Occipital lobe (tissue), 2 donors: ENCODE results near the gene ATP2B2. TPM values are rescaled to one million over a fixed set of nuclear protein-coding genes. Genes with fewer than 3 reads are reported as not detected.

Experiments
- DNase-seq: peaks from one replicate; lab custom pipeline; 2025; lab: John Stamatoyannopoulos, UW
- total RNA-seq: library from RNA; depleted of rRNA; stranded (reverse); fragments of >200 nt; gene quantifications from one replicate; pipeline ENCODE4 v1.2.3, GENCODE V29; 2014

ATP2B2 gene
- total RNA-seq, 1 donor from 2014 or later = 79.5 TPM

DNA sequence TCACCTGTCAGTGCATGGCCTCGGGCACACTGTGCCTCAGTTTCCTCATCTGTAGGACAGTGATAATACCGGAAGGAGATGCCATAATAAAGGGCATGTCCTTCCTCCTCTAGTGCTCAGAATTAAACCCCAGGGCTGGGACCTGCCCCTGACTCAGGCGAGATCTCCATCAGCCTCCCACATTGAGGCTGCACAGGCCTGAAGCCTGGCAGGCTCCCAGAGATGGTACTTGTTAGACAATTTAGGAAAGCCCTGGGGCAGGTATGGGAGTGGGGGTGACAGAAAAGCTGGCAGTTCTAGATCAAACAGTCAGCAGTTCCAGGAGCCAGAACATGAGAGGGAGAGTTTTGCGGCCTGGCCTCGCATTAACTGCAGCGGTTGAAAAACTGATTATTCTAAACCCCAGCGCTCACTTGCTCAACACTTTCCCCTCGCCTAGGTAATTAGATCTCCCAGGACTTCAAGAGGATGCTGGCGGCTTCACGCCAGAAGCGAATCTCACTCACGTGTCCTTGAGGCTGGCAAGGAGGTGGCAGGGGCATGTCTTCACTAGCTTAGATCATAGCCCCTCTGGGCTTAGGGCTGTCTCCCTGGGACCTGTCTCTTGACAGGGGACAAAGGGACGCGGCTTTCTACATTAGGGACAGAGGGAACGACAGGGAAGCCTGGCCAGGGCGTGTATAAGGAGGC lies 73.1 kb downstream of the ATP2B2 start:
- no peak for DNase-seq

DNA sequence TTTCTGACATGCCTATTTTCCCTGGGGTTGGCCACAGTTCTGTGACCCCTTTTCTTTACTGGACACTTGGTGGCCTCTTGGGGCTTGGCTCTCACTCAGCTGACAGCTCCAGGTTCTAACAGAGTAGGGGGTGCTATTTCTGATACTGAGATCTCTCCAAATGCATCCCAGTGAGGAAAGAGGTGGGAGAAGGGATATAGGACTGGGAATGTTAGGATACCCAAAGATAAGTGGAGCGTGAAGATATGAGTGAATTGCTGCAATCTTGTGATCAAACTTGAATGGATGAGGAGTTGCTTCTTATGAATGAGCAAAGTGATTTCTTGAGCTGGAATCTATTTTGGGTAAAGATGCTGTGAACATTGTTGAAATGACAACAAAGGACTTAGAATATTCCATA lies 74.6 kb downstream of the ATP2B2 start:
- no peak for DNase-seq

DNA sequence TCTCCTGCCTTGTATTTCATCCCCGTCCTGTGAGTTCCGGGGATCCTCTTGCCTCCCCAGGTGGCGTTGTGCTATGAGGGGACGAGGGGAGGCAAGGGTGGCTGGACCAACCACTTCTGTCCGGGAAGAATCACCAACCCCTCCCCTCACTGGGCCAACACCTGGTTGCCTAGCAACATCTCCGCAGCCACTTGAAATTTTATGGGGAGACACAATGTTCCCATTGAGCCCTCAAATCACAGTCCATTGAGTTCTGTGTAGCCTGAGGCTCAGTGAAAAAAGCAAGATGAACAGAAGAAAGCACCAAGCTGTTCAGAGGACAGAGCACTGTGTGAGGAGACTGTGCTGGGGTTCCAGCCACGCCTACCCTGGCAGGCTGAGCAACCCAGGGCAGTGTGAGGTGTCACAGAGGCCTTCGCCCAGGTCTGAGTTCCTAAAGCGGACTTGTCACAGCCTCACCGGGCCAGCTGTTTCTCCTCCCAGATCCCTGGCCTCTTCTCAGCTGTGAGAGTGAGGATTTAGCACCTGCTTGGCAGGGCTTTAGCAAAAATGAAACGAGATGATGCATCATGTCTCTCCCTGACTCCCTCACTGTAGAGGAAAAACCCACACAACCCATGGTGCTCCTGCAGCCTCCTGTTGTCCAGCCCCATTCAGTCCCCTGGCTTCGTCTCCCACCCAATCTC lies 76.8 kb downstream of the ATP2B2 start:
- DNase-seq = no peak

DNA sequence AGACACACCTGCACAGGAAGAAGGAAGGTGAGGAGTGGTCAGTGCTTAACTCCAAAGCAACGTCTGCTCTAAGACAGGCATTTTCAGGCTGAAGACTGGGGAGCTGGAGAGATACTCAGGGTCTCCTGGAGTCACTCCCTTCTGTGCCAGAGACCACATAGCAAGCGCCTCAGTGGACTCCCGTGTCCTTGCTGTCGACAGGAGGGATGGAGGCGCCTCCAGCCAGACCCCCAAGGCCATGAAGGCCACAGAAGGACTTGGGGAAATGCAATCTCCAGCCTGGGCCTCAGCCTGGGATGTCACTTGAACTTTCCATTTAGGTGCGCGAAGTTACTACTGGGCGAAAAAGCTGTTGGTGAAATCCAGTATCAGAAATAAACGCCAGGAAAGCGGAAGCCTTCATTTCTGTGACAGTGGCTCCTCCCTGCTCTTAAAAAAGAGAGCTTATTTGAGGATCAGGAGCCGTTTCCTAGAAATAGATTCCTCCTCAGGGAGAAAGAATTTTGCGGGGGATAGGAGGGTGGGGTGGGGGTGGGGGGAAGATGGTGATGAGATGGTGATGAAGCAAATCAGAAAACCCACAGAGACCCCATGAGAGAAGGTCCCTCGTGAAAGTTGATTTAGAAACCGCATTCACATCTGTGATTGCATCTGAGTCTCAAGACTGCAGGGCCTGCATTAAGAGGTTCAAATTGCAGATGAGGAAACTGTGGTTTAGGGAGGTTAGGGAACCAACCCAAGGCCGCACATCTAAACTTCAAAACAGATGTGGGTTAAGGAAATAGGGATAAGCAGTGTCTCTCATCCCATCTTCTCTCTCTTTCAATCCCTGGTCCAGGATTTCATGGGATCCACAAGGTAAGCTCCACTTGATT lies 78.8 kb downstream of the ATP2B2 start:
- DNase-seq = no peak

DNA sequence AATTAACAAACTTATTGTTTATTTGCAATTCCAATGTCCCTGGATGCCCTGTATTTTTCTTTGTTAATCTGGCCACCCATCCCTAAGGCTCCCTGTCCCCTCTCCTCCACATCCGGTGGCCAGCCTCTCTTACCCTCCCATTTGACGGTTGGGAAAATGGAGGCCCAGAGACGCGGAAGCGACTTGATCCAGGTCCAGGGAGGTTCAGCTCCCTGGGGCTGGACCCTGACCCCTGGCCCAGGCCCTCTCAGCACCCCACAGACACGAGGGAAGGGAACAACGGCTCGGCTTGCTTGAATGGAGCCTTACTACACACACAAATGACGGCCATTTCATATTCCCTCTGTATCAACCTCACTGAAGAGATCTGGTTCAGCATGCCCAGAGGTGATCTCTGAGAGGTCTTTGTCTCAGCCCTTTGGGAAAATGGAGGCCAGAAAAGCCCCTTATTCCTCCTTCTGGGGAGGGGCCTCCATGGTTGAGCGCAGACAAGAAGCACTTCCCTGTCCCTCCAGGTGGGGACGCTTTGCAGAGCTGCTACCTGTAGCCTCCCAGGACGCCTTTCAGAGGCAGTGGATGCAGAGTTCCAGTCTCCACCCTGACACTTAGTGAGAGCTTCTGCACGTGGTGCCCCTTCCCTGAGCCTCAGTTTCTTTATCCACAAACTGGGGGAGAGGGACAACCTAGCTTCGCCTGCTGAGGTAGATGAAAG lies 82.1 kb downstream of the ATP2B2 start:
- no peak for DNase-seq

DNA sequence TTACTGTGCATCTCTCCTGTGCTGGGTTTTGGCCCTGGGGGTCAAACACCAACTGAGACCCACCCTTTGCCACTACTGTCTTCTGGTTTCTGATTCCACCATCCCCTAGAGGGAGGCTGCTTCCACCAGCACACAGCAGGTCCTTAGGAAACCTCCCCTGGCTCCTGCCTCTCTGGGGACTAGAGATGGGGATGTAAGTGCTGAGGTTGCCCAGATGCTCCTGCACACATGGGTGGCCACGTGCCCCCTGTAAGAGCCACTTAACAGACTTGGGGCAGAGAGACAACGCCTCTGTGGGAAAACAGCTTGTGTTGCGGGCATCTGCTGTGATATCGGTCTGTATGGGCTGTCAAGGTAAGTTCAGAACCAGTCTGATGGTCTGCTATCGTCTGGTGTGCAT lies 83.4 kb downstream of the ATP2B2 start:
- no peak for DNase-seq

DNA sequence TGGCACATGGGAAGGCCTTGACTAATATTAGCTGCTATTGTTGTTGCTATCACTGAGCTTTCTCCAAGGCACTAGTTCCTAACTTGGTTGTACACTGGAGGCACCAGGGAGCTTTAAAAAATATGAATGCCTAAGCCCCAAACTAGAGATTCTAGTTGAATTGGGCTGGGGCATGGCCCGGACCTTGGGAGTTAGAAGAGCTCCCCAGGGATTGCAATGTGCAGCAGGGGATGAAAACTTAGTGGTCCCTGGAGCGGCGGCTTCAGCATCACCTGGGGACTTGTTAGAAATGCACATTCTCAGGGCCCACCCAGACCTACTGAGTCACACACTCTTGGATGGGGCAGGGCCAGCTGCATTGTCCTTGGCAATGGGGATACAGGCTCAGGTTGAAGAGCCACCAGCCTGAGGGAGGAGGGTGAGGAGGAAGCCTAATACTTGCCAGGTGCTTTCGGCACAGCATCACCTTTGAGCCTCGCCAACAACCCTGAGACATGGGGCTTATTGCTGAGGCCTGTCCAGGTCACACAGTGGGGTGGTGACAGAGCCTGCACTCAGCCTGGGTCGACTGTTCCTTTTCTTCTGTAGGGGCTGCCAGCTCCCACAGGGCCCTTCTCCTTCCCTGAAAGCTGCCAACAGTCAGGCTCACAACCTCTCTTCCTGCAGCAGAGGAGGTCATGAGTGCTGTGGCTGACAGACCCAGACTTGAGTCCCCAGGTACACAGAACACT lies 84.5 kb downstream of the ATP2B2 start:
- DNase-seq = no peak

DNA sequence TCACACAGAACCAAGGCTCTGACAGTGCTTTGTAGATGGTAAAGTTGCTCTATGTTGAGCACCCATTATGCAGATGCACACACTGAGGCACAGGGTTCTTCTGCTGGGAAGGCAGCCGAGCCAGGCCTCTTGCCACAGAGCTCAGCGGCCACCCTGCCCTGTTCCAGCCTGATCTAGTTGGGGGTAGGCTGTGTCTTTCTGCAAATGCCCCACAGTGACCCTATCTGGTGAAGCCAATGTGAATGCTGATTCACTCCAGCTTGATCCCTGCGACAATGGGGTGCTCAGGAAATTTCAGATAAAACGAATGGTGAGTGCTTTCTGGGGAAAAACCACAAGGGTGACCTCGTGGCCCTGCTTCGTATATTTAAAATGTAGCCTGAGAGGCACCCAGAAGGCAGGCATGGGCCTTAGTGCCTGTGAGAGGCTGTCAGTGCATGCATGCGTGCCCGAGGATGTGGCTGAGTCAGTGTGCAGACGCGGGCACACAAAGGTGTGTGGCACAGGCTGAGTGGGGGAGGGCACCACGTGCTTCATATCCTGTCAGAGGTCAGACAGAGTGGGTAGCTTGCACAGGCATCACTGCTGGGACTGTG lies 85.7 kb downstream of the ATP2B2 start:
- no peak for DNase-seq

DNA sequence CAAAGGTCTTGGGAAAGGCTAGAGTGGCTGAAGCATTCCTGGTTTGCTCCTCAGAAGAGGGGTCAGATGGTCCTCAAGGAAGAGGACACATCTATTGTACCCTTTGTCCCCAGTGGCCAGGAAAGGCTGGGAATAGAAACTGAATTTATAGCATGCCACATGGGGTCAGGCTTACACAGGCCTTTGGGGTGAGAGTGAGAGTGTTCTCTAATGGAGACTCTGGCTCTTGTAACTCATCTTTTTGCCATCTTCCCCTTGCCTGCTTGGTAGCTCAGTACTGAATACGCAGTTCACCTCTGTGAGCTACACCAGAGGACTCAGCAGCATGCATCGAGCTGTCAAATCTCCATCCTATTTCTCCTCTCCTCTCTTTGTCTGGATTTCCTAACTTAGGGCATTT lies 87.5 kb downstream of the ATP2B2 start:
- DNase-seq = no peak

DNA sequence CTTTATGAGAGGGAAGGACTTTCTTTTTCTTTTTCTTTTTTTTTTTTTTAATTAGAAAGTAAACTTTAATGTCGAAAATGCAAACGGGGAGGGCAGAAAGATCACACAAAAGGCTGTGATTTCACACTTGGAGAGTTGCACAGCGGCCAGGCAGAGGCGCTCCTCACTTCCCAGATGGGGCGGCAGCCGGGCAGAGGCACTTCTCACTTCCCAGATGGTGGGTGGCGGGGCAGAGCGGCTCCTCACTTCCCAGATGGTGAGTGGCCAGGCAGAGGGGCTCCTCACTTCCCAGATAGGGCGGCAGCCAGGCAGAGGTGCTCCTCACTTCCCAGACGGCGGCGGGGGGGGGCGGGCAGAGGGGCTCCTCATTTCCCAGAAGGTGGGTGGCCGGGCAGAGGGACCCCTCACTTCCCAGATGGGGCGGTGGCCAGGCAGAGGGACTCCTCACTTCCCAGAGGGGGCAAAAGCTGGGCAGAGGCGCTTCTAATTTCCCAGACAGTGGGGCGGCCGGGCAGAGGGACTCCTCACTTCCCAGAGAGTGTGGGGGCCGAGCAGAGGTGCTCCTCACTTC lies 88.6 kb downstream of the ATP2B2 start:
- no peak for DNase-seq

DNA sequence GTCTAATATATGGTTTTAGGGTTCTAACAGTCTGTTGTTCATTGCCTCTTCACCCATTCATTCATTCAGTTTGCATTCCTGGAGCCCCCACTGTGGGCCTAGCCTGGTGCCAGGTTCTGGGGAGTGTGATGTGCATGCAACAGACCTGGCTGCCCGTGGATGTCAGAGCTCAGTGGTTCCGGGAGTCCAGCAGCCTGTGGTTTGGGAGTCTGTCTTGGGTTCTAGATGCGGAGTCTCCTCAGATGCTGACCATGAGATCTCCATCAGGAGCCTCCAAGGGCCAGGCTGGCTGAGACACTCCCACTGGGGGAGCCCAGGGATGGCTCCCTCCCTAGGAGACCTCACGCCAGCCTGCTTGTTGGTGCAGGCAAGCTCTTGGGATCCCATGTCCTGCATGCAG lies 92.3 kb downstream of the ATP2B2 start:
- no peak for DNase-seq

DNA sequence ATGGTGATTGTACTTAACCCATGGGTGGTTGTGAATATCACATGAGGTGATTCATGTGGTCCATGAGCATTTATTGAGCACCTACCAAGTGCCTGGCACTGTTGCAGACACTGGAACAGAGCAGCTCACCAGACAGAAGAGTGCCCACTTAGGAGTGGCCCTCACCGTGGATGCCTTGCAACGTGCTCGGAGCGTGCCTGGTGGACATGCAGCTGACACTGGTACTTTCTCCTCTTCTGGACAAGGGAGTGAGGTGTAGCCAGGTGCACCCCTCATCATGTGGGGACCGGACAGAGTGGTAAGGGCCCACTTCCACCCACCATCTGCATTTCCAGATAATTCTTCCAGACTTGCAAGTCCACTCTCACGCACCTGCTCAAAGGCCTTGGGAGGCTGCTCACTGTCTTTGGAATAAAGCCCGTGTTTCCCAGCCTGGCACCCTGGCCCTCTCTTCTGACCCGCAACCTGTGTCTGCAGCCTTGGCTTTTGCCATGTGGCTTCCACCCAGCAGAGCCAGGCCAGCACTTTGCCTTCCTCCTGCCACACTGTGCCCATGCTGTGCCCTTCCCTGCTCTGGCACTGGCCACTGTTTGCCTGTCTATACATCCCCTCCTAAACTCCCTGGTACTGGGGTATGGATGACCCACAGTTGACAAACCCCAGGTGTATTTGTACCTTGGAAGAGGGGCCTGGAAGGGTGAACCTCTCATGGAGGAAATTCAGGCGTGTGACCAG lies 93.6 kb downstream of the ATP2B2 start:
- no peak for DNase-seq

DNA sequence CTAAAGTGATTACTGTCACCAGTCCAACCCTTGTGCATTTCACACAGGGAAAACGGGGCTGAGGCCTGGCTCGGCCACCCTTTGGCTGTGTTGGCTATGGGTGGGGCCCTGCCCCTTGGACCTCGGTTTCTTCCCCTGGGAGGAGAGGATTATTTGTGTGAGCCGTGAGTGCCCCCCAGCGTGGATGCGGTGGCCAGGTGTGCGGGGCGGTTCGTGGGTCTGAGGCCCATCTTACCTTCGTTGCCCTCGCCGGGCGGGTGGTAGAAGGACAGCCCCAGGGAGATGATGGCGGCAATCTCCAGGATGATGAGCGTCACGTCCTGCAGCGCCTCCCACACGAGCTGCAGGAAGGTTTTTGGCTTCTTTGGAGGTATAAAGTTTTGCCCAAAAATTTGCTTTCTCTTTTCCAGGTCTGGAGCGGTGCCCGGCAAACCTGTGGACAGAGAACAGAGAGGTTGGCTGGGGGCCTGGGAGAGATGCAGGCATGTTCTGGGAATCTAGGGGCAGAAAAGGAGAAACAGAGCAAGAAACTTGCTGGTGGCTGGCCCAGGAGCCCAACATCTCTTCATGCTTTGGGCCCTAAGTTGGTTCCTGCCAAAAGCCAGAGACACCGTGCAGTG lies 94.9 kb downstream of the ATP2B2 start:
- DNase-seq = no peak

DNA sequence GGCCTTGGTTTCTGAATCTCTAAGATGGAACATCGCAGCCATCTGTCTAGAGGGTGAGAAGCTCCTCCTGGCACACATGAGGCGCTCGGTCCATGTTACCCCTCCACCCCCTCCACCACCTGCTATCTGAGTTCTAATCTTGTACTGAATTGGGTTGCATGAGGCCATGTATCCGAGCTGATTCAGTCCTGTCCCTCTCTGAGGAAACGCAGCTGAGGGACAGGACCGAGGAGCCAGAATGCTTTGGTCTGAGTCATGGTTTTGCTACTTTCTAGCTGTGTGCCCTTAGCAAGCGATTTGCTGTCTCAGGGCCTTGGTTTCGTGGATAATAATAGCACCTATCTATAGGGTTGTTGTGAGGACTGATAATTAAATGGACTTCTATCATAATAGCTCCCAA lies 96.7 kb downstream of the ATP2B2 start:
- DNase-seq = peak; percentile 50

DNA sequence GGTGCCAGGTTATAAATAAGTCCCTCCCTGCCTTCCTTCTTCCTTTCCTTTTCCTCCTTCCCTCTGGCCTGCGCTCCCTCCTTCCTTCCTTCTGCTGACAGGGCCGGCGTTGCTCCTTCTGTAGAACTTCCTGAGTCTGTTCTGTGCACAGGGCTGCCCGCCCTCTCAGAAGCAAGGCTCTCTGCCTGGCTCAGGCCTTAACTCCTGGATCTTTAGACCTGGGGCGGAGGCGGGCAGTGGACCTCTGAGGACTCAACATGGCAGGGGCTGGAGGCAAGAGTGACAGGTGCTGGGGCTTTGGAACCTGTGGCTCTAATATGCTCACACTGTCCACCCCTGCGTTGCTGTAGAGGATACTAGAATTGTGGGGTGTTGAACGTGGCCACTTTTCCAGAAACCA lies 98.0 kb downstream of the ATP2B2 start:
- DNase-seq = no peak

DNA sequence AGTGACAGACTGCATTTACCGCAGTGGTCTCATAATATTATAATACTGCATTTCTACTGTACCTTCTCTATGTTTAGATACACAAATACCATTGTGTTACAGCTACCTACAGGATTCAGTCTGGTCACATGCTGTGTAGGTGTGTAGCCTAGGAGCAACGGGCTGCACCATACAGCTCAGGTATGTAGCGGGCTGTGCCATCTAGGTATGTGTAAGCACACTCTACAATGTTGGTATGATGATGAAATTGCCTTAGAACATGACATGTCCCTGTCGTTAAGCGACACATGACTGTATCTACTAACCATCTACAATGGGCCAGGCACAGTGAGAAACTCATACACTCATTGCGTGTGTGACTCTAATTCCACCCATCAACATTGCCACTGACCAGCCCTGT lies 99.0 kb downstream of the ATP2B2 start:
- no peak for DNase-seq

DNA sequence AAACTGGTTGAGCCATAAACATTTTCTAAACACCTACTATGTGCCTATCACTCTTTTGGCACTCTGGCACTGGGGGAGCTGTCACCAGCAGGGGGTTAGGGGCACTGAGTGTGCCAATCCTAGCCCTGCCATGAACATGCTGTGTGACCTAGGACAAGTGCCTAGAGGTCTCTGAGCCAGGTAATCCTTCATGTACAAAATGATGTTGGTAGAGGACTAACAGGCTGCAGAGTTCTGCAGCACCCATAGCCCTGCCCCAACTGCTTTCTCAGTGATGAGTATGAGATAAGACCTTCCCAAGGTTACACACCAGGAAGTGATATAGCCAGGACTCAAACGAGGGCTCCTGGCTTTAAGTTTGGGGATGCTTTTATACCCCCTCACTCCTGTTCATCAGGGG lies 99.6 kb downstream of the ATP2B2 start:
- no peak for DNase-seq

DNA sequence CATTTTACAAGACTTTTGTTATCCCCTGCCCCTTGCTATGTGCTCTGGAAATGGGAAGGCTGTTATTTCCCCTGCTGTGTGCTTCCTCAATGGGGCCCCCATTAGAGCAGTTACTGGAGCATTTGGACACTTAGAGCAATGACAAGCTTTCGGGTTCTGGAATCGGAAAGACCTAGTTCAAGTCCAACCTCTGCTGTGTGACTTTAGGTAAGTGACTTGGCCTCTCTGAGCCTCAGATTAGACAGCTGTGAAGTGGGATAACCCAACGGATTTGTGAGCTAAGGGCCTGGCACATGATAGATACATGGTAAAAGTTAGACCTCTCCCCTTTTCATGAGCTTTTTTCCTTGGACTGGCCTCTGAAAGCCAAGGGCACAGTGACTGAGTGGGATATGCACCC lies 100.5 kb downstream of the ATP2B2 start:
- DNase-seq = no peak

DNA sequence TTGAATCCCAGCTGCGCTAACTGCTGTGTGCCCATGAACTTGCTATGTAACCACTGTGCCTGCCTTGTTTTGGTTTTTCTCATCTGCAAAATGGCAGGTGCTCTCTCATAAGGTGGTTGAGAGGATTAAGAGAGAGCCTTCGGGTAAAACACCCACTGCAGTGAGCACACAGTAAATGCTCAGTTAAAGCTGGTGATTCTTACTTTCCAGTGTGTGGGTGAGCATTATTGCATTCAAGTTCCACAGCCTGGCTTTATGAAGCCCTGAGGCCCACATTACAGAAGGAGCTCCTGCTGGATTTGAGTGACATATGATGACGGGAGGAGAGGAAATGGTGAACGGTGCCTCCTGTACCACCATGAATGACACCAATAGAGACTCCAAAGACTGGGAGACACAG lies 101.0 kb downstream of the ATP2B2 start:
- DNase-seq = no peak
